HG03442 (cell line): Measurements from ENCODE around the gene CDK10.

Source experiments
- ATAC-seq: cut with Tn5 transposase; IDR thresholded peaks from one replicate; pipeline ENCODE4 v1.9.1; 2021; ENCODE audit warnings: mild to moderate bottlenecking, moderate library complexity; ENCODE audit not compliant: unreplicated experiment

The CDK10 gene

DNA sequence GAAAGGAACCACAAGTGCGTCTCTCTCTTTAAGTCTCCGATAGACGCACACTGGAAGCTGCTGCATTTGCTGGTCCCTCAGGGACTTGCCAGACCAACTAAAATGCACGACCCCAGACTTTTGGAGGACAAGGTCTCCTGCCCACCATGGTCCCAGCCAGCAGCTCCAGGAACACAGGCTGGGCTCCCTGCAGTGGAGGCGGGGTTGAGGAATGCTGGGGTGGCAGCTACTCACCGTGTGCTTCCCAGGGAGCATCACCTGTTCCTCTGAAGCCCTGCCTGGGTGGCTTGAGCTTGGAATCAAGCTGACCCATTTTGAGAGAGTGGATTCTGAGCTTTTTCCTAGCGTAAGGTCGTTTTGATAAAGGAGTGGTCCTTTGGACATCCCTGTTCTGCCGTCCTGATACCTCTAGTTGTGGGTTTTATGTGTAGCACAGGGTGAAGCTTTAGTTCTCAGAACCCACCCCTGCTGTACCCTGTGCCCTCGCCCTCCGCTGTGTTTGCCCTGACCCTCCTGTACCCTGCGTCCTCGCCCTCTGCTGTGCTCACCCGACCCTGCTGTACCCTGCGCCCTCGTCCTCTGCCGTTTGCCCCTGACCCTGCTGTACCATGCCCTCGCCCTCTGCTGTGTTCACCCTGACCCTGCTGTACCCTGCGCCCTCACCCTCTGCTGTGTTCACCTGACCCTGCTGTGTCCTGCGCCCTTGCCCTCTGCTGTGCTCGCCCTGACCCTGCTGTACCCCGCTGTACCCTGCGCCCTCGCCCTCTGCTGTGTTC lies 45.8 kb downstream of the CDK10 start:
- ATAC-seq = no peak

DNA sequence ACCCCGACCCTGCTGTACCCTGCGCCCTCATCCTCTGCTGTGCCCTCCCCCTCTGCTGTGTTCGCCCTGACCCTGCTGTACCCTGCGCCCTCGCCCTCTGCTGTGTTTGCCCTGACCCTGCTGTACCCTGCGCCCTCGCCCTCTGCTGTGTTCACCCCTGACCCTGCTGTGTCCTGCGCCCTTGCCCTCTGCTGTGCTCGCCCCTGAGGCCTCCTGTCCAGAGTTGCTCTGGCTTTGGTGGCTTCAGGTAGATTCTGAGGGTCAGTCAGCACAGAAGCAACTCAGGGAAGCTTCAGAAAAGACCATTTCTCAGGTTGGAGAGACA lies 46.4 kb downstream of the CDK10 start:
- no peak for ATAC-seq

DNA sequence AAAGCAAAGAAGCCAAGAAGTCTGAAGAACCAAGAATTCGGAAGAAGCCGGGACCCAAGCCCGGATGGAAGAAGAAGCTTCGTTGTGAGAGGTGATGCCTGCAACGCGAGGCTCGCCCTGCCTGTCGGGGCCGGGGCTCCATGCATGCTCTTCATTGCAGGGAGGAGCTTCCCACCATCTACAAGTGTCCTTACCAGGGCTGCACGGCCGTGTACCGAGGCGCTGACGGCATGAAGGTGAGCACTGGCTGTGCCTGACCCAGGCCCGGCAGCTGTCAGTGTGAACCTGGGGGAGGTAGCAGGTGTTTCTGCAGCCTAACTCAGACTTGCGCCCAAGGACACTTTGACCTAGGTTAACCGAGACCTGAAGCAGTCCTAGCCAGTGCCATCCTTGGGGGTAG lies 46.8 kb downstream of the CDK10 start:
- no peak for ATAC-seq

DNA sequence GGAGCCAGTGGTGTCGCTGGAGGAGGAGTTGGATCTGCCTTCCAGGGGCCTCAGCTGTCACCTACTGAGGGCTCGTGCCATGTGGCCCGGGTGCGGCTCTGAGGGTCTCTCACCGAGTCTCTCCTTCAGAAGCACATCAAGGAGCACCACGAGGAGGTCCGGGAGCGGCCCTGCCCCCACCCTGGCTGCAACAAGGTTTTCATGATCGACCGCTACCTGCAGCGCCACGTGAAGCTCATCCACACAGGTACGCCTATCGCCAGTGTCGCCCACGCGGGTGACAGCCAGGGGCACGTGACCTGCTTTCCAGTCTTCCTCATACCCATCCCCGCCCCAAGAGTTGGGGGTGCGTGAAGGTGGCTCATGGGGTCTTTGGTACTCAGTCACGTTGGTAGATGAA lies 47.3 kb downstream of the CDK10 start:
- ATAC-seq = no peak

DNA sequence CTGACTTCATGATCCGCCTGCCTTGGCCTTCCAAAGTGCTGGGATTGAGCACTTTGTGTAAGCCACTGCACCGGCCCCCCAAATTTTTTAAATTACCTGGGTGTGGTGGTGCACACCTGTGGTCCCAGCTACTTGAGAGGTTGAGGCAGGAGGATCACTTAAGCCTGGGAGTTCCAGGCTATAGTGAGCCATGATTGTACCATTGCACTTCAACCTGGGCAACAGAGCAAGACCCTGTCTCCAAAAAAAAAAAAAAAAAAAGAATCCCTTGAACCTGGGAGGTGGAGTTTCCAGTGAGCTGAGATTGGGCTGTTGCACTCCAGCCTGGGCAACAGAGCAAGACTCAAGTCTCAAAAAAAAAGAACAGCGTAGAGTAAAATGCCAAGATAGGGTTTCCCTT lies 50.1 kb downstream of the CDK10 start:
- no peak for ATAC-seq

DNA sequence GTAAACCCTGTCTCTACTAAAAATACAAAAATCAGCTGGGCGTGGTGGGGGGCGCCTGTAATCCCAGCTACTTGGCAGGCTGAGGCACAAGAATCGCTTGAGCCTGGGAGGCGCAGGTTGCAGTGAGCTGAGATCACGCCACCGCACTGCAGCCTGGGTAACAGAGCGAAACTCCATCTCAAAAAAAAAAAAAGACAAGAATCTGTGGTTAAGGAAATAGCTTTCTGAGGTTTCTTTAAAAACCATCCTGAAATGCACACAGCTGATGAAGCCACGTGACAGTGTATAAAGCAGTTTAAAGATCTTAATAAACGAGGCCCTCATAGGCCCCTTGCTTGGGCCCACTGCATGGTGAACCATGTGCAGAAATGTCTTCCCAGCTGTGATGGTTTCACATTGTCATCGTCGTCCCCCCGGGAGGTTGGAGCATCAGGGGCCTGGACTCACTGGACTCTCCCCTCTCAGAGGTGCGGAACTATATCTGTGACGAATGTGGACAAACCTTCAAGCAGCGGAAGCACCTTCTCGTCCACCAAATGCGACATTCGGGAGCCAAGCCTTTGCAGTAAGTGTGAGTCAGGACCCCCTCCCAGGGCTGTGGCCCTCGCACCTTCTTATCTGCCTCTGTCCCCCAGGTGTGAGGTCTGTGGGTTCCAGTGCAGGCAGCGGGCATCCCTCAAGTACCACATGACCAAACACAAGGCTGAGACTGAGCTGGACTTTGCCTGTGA lies 51.0 kb downstream of the CDK10 start:
- ATAC-seq = no peak

DNA sequence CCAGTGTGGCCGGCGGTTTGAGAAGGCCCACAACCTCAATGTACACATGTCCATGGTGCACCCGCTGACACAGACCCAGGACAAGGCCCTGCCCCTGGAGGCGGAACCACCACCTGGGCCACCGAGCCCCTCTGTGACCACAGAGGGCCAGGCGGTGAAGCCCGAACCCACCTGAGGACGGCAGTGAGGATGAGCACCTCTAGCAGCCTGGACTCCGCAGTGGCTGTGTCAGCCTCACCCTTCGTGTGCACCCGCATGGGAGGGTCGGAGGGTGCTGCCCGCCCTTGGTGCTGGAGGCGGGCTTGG lies 51.5 kb downstream of the CDK10 start:
- ATAC-seq = no peak

DNA sequence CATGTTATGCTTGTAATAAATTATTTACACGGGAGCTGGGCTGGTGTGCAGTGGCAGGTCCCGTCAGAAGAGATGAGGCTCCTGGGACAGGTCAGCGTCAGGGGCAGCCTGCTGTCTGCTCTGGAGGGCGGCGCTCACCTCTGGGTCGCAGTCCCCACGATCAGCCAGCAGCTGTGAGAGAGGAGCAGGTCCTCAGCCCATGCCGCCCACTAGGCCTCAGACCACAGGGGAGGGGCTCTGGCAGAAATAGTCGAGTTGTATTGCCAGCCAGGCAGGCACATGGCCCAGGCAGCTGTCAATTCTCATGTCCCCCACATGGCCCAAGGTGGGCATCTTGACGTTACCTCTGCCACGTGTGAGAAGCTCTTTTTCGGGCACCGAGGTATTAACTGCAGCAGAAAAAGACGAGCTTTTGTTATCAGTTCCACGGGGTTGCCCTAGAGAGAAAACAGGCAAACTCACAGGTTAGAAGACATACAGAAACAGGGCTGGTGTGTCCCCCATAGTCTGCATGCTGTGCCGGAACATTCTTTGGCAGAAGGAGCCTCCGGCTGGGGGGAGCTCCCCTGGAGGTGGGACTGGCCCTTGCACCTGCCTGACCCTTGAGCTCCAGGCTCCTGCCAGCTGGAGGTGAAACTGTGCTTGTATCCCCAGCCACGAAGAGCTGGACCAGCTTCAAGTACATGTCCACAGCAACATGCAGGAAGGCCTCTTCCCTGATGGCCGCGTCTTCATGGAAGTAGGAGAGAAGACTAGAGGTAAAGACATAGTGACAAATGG lies 52.2 kb downstream of the CDK10 start:
- ATAC-seq = no peak

DNA sequence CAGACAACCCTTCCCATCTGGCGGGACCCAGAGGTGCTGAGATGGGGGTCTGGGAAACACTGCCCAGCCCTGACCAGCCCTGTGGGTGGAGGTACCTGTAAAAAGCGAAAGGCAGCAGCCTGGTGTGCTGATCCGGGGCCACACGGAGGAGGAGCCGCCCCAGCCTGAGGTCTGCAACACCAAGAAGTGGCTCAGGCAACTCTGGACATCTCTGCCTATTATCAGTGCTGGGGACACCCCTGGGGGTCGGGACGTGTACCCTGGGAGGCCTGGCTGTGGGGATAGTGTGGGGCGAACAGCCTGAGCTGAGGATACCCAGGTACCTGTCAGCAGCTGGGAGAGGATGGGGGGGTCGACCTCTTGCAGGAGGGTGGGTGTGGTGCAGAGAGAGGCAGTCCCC lies 52.9 kb downstream of the CDK10 start:
- no peak for ATAC-seq

DNA sequence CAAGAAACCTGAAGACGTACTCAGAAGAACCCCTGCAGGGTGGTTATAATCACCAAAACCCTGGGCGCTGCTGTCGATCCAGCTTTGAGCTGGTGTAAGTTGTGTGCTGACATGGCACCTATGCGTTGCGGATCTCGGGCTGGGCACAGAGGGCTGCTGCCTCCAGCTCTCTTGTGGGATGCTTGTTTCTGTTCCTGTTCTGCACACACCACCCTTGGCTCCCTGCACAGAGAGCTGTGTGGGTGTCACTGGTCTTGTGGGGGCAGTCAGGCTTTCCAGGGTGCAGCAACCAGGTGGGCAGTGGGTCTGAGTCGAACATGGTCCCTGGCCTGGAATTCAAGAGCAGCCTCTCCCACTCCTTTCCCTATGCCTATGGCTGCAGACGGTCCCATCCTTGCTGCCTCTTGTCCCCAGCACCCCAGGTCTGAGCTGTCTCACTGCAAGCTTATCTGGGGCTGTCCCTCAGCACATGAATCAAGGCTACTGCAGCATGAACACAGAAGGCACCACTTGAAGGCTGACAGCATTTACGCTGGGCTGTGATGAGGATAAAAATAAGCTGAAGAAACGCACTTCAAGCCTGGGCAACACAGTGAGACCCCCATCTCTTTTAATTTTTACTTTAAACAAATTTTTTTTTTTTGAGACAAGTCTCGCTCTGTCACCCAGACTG lies 55.0 kb downstream of the CDK10 start:
- ATAC-seq = no peak

DNA sequence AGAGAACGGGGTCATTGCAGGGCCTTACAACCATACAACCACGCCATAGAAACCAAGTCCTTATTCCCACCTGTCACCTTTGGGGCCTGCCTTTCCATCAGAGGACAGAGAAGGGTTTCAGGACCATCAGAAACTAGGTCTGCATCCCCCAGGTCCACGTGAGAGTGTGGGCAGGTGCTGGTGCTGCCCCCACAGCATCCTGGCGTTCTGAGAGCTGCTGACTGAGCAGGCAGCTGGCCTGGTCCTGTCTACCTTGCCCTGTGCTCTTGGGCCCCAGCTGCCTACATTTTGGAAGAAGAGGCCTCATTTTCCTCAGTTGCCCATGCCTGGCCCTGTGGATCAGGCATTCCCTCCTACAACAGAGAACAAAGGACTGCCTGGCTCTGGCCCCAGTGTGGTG lies 56.5 kb downstream of the CDK10 start:
- no peak for ATAC-seq

DNA sequence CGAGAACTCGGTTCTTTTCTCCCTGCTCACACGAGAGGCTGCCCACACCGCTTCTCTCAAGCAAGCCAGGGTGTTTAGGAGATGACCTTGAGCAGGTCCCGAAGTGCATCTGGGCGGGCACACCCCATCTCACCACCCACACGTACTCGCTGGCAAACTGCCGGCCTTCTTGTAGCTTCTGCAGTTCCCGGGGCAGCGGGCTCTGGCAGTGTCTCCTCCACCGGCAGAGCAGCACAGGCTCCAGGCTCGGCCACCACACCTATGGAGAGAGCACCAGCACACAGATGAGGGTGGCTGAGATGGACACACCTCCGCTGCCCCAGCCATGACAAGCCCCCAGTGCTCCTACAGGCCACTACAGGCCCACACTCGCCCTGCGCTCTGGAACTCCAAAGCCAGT lies 58.3 kb downstream of the CDK10 start:
- no peak for ATAC-seq
